Activated CD4-positive, alpha-beta T cell treated with anti-CD3 and anti-CD28 coated beads for 36 hours (primary cell): Measurements from ENCODE around the gene FCN1. TPM values are rescaled to one million over a fixed set of nuclear protein-coding genes. Genes with fewer than 3 reads are reported as not detected.
A peak's percentile ranks its signal among the peaks of the same experiment; 100 is the strongest.
"Not testable (repeated sequence)": the region's sequence is repeated elsewhere in the genome, so short reads cannot be mapped to it uniquely, and the experiment has no call there.

ENCODE experiments used
- ATAC-seq: fragments of 200-7000 bp; cut with Tn5 transposase; one replicate; pipeline ENCODE4 v1.10.0; 2021; ENCODE audit warnings: mild to moderate bottlenecking, moderate library complexity
- CTCF ChIA-PET: fragments of 350-600 bp; sonication (Branson Sonifier 250); formaldehyde crosslinking; loops from one replicate; lab custom pipeline; 2021; ENCODE audit warnings: antibody characterized with exemption; lab: Charles Lee
- POLR2A ChIA-PET: fragments of 350-600 bp; sonication (Branson Sonifier 250); formaldehyde crosslinking; loops from one replicate; lab custom pipeline; 2021; ENCODE audit warnings: antibody characterized with exemption, inconsistent platforms; lab: Charles Lee
- DNase-seq: peaks from one replicate; pipeline ENCODE4 v3.0.0-alpha.2; 2020
- H3K27ac Mint-ChIP-seq: one replicate; pipeline ENCODE4 v1.8.0; 2021; ENCODE audit warnings: mixed read lengths
- H3K27me3 Mint-ChIP-seq: one replicate; pipeline ENCODE4 v1.8.0; 2021; ENCODE audit warnings: mixed read lengths
- H3K36me3 Mint-ChIP-seq: one replicate; pipeline ENCODE4 v1.8.0; 2021; ENCODE audit warnings: low read depth, mixed read lengths
- H3K4me1 Mint-ChIP-seq: one replicate; pipeline ENCODE4 v1.8.0; 2021; ENCODE audit warnings: mixed read lengths
- H3K4me3 Mint-ChIP-seq: one replicate; pipeline ENCODE4 v1.8.0; 2021; ENCODE audit warnings: mild to moderate bottlenecking, moderate library complexity, mixed read lengths
- H3K9me3 Mint-ChIP-seq: one replicate; pipeline ENCODE4 v1.8.0; 2021; ENCODE audit warnings: low read depth, mixed read lengths
- intact Hi-C, 2 experiments: fragments of 100-400 bp; cut with DNase I in 1 of 2; cut with micrococcal nuclease in 1 of 2; formaldehyde crosslinking; loops; one replicate each; pipeline versions ENCODE4 v1.14.2 to v1.15.1; 2022 to 2024; cut with DNase I, micrococcal nuclease
- total RNA-seq, 2 experiments: library from RNA; stranded (reverse); gene quantifications; one replicate each; pipeline ENCODE4 v1.2.3, GENCODE V29; 2021

FCN1 gene
- total RNA-seq, 2 experiments from 2014 or later = not detected

GRCh38 chr9:134858051-134858841 lies 59.5 kb downstream of the FCN1 start:
- peak overlapping the region; percentile 19 for H3K4me3 Mint-ChIP-seq
- ChIA-PET CTCF (interaction anchor here (0.7 to 1.7 kb wide), 4 partner anchors 18 to 161 kb away, joined by 3 to 7 read pairs (median 4); no protein-coding TSS in a partner anchor), POLR2A (no interaction called here)
- peaks cover 5% of the 10 kb centered on the region for H3K9me3 Mint-ChIP-seq
- ATAC-seq (peak; percentile 97), DNase-seq (peak; percentile 82)
- peaks cover 25% of the 10 kb centered on the region for H3K27me3 Mint-ChIP-seq
- peak overlapping the region; percentile 89 for H3K27ac Mint-ChIP-seq
- intact Hi-C loops = loop anchor here (1.0 to 10.0 kb wide), 5 partner anchors 76 to 683 kb away; no protein-coding TSS in a partner anchor
- H3K36me3 Mint-ChIP-seq = no peaks in the 10 kb centered on the region
- H3K4me1 Mint-ChIP-seq = peaks cover 17% of the 10 kb centered on the region

- POLR2A ChIA-PET, H3K36me3 Mint-ChIP-seq, H3K9me3 Mint-ChIP-seq, DNase-seq, ATAC-seq, H3K27ac Mint-ChIP-seq, H3K4me3 Mint-ChIP-seq: not testable (repeated sequence)
- CTCF ChIA-PET = interaction anchor here (0.9 to 1.7 kb wide), 2 partner anchors 17 to 160 kb away, joined by 3 to 7 read pairs; no protein-coding TSS in a partner anchor
- H3K27me3 Mint-ChIP-seq = peaks cover 25% of the 10 kb centered on the region
- peaks cover 17% of the 10 kb centered on the region for H3K4me1 Mint-ChIP-seq
- intact Hi-C loops = loop anchor here in 1 of 2 experiments (10.0 kb wide), 1 partner anchor 683 kb away; no protein-coding TSS in a partner anchor
Observed at GRCh38 chr9:134857451-134857850, 60.3 kb downstream of the FCN1 start.

GRCh38 chr9:134855900-134856377 lies 61.8 kb downstream of the FCN1 start:
- no peak overlapping the region for H3K27ac Mint-ChIP-seq
- intact Hi-C loops = loop anchor here in 1 of 2 experiments (10.0 kb wide), 1 partner anchor 681 kb away; no protein-coding TSS in a partner anchor
- DNase-seq = no peak
- H3K36me3 Mint-ChIP-seq = no peaks in the 10 kb centered on the region
- H3K9me3 Mint-ChIP-seq = peaks cover 5% of the 10 kb centered on the region
- POLR2A ChIA-PET = no interaction called here
- H3K4me1 Mint-ChIP-seq = peaks cover 17% of the 10 kb centered on the region
- no peak overlapping the region for H3K4me3 Mint-ChIP-seq
- ATAC-seq = no peak
- peaks cover 25% of the 10 kb centered on the region for H3K27me3 Mint-ChIP-seq
- CTCF ChIA-PET = no interaction called here

Other genes starting within 250 kb of the FCN1 start
- not detected for gene FCN2, start 37.1 kb downstream of the FCN1 start, total RNA-seq
- gene OLFM1, start 169.8 kb upstream of the FCN1 start, total RNA-seq = not detected